ENCODE data around the gene GART. TPM values are rescaled to one million over a fixed set of nuclear protein-coding genes. Genes with fewer than 3 reads are reported as not detected.

GART gene
- total RNA-seq, 4 donors from 2014 or later, result 53.8 to 130 (median 84.5) TPM

- TF ChIP-seq CTCF (IDR thresholded peaks at IDR 0.05), result no peak
- TF ChIP-seq POLR2A (IDR thresholded peaks at IDR 0.05), result no peak
- Histone ChIP-seq H3K36me3 (peaks cover 29 to 40% of the 10 kb centered on the region in 2 donors), H3K27ac (peak overlapping the region in 2 of 3 donors; percentile 12 to 13), H3K4me3 (replicated peaks in 1 of 3) (no peak overlapping the region), H3K27me3 (no peaks in the 10 kb centered on the region), H3K9me3 (no peaks in the 10 kb centered on the region), H3K4me1 (peaks cover 4 to 20% of the 10 kb centered on the region in 2 donors)
- whole genome bisulfite sequencing, 2 donors, result 85 to 88% methylated on average over 6 of the region's 6 CpGs
- DNase-seq, result no peak
- intact Hi-C loops (cut with DNase I), result no loop called here
Measured at GRCh38 chr21:33455686-33456446, 86.1 kb downstream of the GART start.

Other genes starting within 250 kb of the GART start
- 10 to 100 TPM; 37.0 to 51.2 (median 42.4) TPM for gene IFNAR1, start 217.1 kb downstream of the GART start, total RNA-seq
- gene IFNGR2, start 138.7 kb downstream of the GART start, total RNA-seq, result 100 to 1,000 TPM in 1 of 4 donors, 10 to 100 TPM in 3; 64.9 to 100 (median 79.0) TPM
- gene TMEM50B, start 62.1 kb downstream of the GART start, total RNA-seq, result 100 to 1,000 TPM; 202 to 399 (median 295) TPM
- 10 to 100 TPM in 1 of 4 donors, 1 to 10 TPM in 3; 5.6 to 12.3 (median 9.3) TPM for gene DNAJC28, start 50.4 kb downstream of the GART start, total RNA-seq
- gene SON, start 921 bp upstream of the GART start, total RNA-seq, result 100 to 1,000 TPM; 283 to 425 (median 334) TPM
- gene DONSON, start 46.6 kb upstream of the GART start, total RNA-seq, result 10 to 100 TPM in 1 of 4 donors, 1 to 10 TPM in 3; 4.2 to 13.3 (median 6.7) TPM
- 10 to 100 TPM; 27.9 to 53.5 (median 33.9) TPM for gene CRYZL1, start 99.6 kb upstream of the GART start, total RNA-seq
- 10 to 100 TPM; 29.6 to 42.2 (median 41.1) TPM for gene ITSN1, start 100.4 kb upstream of the GART start, total RNA-seq